Measurements from ENCODE around the gene AFMID. TPM values are rescaled to one million over a fixed set of nuclear protein-coding genes. Genes with fewer than 3 reads are reported as not detected.
A peak's percentile ranks its signal among the peaks of the same experiment; 100 is the strongest.
"Not testable (repeated sequence)": the region's sequence is repeated elsewhere in the genome, so short reads cannot be mapped to it uniquely, and the experiment has no call there.

AFMID gene
- total RNA-seq, 4 donors from 2014 or later = 21.3 to 36.9 (median 33.5) TPM

DNA sequence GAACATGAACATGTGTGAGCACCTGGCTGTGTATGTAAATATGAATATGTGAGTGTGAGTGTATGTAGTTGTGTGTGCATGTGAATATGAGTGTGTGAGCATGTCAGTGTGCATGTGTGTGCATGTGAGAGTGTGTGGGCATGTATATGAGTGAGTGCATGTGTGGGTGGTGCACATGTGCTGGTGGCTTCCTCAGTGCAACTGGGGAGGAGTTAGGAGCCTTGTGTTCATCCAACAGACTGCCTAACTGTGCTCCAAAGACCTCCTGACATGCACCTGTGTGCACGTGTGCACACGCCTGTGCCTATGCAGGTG lies 45.7 kb downstream of the AFMID start:
- WGBS, 2 donors = 92 to 93% methylated on average over 2 of the region's 2 CpGs
- Histone ChIP-seq H3K27ac (no peak overlapping the region), H3K36me3 (no peaks in the 10 kb centered on the region), H3K9me3 (no peaks in the 10 kb centered on the region), H3K27me3 (no peaks in the 10 kb centered on the region), H3K4me3 (replicated peaks in 1 of 3) (no peak overlapping the region), H3K4me1 (no peaks in the 10 kb centered on the region)
- no peak for DNase-seq
- intact Hi-C loops (cut with DNase I) = no loop called here
- TF ChIP-seq, protein P1, sequence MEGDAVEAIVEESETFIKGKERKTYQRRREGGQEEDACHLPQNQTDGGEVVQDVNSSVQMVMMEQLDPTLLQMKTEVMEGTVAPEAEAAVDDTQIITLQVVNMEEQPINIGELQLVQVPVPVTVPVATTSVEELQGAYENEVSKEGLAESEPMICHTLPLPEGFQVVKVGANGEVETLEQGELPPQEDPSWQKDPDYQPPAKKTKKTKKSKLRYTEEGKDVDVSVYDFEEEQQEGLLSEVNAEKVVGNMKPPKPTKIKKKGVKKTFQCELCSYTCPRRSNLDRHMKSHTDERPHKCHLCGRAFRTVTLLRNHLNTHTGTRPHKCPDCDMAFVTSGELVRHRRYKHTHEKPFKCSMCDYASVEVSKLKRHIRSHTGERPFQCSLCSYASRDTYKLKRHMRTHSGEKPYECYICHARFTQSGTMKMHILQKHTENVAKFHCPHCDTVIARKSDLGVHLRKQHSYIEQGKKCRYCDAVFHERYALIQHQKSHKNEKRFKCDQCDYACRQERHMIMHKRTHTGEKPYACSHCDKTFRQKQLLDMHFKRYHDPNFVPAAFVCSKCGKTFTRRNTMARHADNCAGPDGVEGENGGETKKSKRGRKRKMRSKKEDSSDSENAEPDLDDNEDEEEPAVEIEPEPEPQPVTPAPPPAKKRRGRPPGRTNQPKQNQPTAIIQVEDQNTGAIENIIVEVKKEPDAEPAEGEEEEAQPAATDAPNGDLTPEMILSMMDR (IDR thresholded peaks at IDR 0.05) = no peak
- TF ChIP-seq POLR2A (IDR thresholded peaks at IDR 0.05) = no peak

DNA sequence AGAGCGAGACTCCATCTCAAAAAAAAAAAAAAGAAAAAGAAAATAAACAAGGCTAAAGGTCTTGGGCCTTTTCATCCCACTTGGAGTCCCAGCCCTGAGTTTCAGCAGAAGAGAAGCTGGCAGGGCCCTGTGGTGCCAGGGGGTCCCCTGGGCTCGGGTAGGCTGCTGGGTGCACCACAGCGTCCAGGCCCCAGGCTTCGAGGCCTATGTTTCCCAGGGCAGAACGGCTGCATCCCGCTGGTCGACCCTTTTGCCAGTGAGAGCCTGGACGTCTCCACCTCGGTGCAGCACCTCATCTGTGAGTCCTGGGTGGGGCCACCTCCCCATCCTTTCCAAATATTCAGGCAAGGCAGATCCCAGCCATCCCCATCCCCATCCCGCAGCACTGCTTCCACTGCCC lies 46.5 kb downstream of the AFMID start:
- no peak for DNase-seq
- H3K27me3 ChIP-seq = no peaks in the 10 kb centered on the region
- H3K4me1 ChIP-seq = no peaks in the 10 kb centered on the region
- H3K9me3 ChIP-seq = no peaks in the 10 kb centered on the region
- H3K27ac ChIP-seq = no peak overlapping the region
- 89 to 91% methylated on average over 10 of the region's 10 CpGs for WGBS, 2 donors
- TF ChIP-seq, protein P1 (IDR thresholded peaks at IDR 0.05) = no peak
- no peak for TF ChIP-seq POLR2A (IDR thresholded peaks at IDR 0.05)
- intact Hi-C loops (cut with DNase I) = no loop called here
- H3K4me3 ChIP-seq (replicated peaks in 1 of 3) = no peak overlapping the region
- no peaks in the 10 kb centered on the region for H3K36me3 ChIP-seq

DNA sequence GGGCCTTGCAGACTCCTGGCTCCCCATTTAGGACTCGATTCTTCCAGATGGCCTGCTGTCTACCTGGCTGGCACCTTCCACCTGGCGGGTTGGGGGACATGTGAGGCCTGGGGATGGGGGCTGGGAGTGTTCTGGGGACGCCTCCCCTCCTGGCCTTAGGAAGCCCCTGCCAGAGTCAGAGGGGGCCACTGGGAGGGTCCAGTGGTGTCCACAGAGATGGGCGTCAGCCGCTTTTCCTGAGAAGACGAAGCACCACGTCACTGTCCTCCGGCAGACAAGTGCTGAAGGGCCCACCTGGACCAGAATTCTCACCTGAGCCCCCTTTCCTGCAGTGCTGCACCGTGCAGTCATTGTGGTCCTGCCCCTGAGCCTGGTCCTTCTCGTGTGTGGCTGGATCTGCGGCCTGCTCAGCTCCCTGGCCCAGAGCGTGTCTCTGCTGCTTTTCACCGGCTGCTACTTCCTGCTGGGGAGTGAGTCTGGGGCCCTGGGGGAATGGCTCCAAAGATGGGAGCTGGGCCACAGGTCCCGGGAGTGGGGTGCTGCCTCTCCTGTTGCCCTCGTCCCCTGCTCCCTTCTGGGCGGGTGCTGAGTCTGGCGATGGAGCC lies 47.2 kb downstream of the AFMID start:
- WGBS, 2 donors = 89 to 91% methylated on average over 6 to 12 of the region's 17 CpGs
- intact Hi-C loops (cut with DNase I) = no loop called here

DNA sequence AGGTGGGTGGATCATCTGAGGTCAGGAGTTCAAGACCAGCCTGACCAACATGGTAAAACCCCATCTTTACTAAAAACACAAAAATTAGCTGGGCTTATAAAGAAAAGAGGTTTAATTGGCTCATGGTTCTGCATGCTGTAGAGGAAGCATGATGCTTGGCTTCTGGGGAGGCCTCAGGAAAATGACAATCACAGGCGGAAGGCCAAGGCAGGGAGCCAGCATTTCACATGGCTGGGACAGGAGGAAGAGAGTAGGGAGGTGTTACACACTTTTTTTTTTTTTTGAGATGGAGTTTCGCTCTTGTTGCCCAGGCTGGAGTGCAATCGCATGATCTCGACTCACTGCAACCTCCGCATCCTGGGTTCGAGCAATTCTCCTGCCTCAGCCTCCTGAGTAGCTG lies 47.9 kb downstream of the AFMID start:
- H3K9me3 ChIP-seq; H3K27me3 ChIP-seq; H3K4me3 ChIP-seq (replicated peaks in 1 of 3); H3K36me3 ChIP-seq; intact Hi-C loops (cut with DNase I); H3K4me1 ChIP-seq: not testable (repeated sequence)
- peak overlapping the region in 1 of 3 donors; percentile 6 for H3K27ac ChIP-seq
- peak in 1 of 2 donors; percentile 20 for DNase-seq
- 80 to 89% methylated on average over 6 of the region's 6 CpGs for WGBS, 2 donors

More for the DNA sequence above, 47.2 kb downstream of the AFMID start:
- peak overlapping the region in 1 of 3 donors; percentile 6 for H3K27ac ChIP-seq
- DNase-seq = no peak
- no peak overlapping the region for H3K4me3 ChIP-seq (replicated peaks in 1 of 3)
- H3K9me3 ChIP-seq = no peaks in the 10 kb centered on the region
- H3K27me3 ChIP-seq = no peaks in the 10 kb centered on the region
- H3K4me1 ChIP-seq = no peaks in the 10 kb centered on the region
- H3K36me3 ChIP-seq = no peaks in the 10 kb centered on the region
- no peak for TF ChIP-seq POLR2A (IDR thresholded peaks at IDR 0.05)
- TF ChIP-seq, protein P1 (IDR thresholded peaks at IDR 0.05) = no peak

DNA sequence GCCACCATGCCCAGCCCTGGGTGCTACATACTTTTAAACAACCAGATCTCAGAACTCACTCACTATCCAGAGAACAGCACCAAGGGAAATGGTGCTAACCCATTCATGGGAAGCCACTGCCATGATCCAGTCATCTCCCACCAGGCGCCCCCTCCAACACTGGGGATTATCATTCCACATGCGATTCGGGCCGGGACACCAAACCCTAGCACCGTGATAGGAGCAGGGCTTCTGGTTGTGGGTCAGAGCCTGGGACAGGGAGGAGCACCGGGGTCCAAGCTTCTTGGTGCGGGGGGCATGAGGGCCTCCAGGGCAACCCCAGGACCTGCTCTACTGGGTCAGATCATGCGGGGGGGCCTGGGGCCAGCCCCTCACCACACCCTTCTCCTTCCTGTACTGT lies 48.7 kb downstream of the AFMID start:
- H3K4me1 ChIP-seq = no peaks in the 10 kb centered on the region
- TF ChIP-seq POLR2A (IDR thresholded peaks at IDR 0.05) = no peak
- TF ChIP-seq, protein P1 (IDR thresholded peaks at IDR 0.05) = no peak
- WGBS, 2 donors = 83 to 100% methylated on average over 1 to 4 of the region's 8 CpGs
- H3K4me3 ChIP-seq (replicated peaks in 1 of 3) = no peak overlapping the region
- no peaks in the 10 kb centered on the region for H3K36me3 ChIP-seq
- no peaks in the 10 kb centered on the region for H3K9me3 ChIP-seq
- intact Hi-C loops (cut with DNase I) = no loop called here
- H3K27me3 ChIP-seq = no peaks in the 10 kb centered on the region
- no peak overlapping the region for H3K27ac ChIP-seq
- DNase-seq = no peak
